ENCODE measurements around the gene CNTN5. TPM values are rescaled to one million over a fixed set of nuclear protein-coding genes. Genes with fewer than 3 reads are reported as not detected.

The CNTN5 gene
- total RNA-seq, 2 donors from 2014 or later: 1.4 to 3.3 TPM

DNA sequence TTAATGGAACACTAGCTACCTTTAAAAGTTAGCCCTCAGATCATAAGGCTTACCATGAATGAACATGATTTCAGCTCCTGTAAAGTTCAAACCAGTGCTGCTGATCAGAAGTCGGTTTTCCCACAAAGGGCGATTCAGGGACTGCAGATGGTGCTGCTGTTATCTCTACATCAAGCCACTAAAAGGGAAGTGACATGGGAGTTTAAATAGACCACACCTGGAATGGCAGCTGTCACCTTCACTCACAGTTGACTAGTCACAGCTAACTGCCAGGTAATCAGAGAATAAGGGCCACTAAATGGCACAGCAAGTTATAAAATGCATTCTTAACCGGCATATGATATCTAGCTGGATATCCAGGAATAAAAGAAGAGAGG lies 1085.2 kb downstream of the CNTN5 start:
- Histone ChIP-seq H3K4me1 (ENCODE audit: control insufficient read depth, insufficient read depth, low read length) (no peaks in the 10 kb centered on the region), H3K9me3 (ENCODE audit: control insufficient read depth, low read length) (no peaks in the 10 kb centered on the region), H3K9ac (ENCODE audit: extremely low read depth, low read length, poor library complexity, severe bottlenecking) (no peak overlapping the region), H3K4me3 (ENCODE audit: low read length) (no peak overlapping the region), H3K36me3 (ENCODE audit: control insufficient read depth, insufficient read depth, low read length) (no peaks in the 10 kb centered on the region), H3K27ac (ENCODE audit: low read depth, low read length) (no peak overlapping the region), H3K27me3 (ENCODE audit: control insufficient read depth, insufficient read depth, low read length, poor library complexity, severe bottlenecking) (no peaks in the 10 kb centered on the region)
- 65 to 67% methylated on average over 2 to 3 of the region's 3 CpGs for WGBS, 2 experiments (ENCODE audit: insufficient coverage in 1 of 2, insufficient read length in 1 of 2)
- TF ChIP-seq, protein P1, sequence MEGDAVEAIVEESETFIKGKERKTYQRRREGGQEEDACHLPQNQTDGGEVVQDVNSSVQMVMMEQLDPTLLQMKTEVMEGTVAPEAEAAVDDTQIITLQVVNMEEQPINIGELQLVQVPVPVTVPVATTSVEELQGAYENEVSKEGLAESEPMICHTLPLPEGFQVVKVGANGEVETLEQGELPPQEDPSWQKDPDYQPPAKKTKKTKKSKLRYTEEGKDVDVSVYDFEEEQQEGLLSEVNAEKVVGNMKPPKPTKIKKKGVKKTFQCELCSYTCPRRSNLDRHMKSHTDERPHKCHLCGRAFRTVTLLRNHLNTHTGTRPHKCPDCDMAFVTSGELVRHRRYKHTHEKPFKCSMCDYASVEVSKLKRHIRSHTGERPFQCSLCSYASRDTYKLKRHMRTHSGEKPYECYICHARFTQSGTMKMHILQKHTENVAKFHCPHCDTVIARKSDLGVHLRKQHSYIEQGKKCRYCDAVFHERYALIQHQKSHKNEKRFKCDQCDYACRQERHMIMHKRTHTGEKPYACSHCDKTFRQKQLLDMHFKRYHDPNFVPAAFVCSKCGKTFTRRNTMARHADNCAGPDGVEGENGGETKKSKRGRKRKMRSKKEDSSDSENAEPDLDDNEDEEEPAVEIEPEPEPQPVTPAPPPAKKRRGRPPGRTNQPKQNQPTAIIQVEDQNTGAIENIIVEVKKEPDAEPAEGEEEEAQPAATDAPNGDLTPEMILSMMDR (conservative IDR thresholded peaks at IDR 0.05): no peak
- Mint-ChIP-seq H3K27me3 (ENCODE audit: insufficient read depth) (no peaks in the 10 kb centered on the region), H3K9me3 (no peaks in the 10 kb centered on the region), H3K4me3 (no peak overlapping the region), H3K27ac (no peak overlapping the region), H3K4me1 (peaks cover 11% of the 10 kb centered on the region), H3K36me3 (ENCODE audit: low read depth) (no peaks in the 10 kb centered on the region)
- peak; percentile 61 for DNase-seq

- Mint-ChIP-seq H3K4me3 (no peak overlapping the region), H3K36me3 (ENCODE audit: low read depth) (no peaks in the 10 kb centered on the region), H3K4me1 (peaks cover 7% of the 10 kb centered on the region), H3K27ac (no peak overlapping the region), H3K9me3 (no peaks in the 10 kb centered on the region), H3K27me3 (ENCODE audit: insufficient read depth) (no peaks in the 10 kb centered on the region)
- Histone ChIP-seq H3K9me3 (ENCODE audit: control insufficient read depth, low read length) (no peaks in the 10 kb centered on the region), H3K9ac (ENCODE audit: extremely low read depth, low read length, poor library complexity, severe bottlenecking) (no peak overlapping the region), H3K4me1 (ENCODE audit: control insufficient read depth, insufficient read depth, low read length) (no peaks in the 10 kb centered on the region), H3K36me3 (ENCODE audit: control insufficient read depth, insufficient read depth, low read length) (no peaks in the 10 kb centered on the region), H3K27me3 (ENCODE audit: control insufficient read depth, insufficient read depth, low read length, poor library complexity, severe bottlenecking) (no peaks in the 10 kb centered on the region), H3K4me3 (ENCODE audit: low read length) (no peak overlapping the region), H3K27ac (ENCODE audit: low read depth, low read length) (no peak overlapping the region)
- TF ChIP-seq, protein P1 (conservative IDR thresholded peaks at IDR 0.05): no peak
- DNase-seq: no peak
- WGBS, 2 experiments (ENCODE audit: insufficient coverage in 1 of 2, insufficient read length in 1 of 2): 79% methylated on average over 1 of the region's 1 CpG; no CpG with 5 or more reads in 1 of the 2 experiments
These were observed 1098.4 kb downstream of the CNTN5 start for GRCh38 chr11:100119176-100119575.

GRCh38 chr11:100133114-100133513 lies 1112.4 kb downstream of the CNTN5 start:
- Mint-ChIP-seq H3K4me1 (no peaks in the 10 kb centered on the region), H3K27ac (no peak overlapping the region), H3K9me3 (no peaks in the 10 kb centered on the region), H3K36me3 (ENCODE audit: low read depth) (no peaks in the 10 kb centered on the region), H3K27me3 (ENCODE audit: insufficient read depth) (peaks cover 2% of the 10 kb centered on the region), H3K4me3 (no peak overlapping the region)
- 83% methylated on average over 2 of the region's 2 CpGs; no CpG with 5 or more reads in 1 of the 2 experiments for WGBS, 2 experiments (ENCODE audit: insufficient coverage in 1 of 2, insufficient read length in 1 of 2)
- Histone ChIP-seq H3K4me3 (ENCODE audit: low read length) (no peak overlapping the region), H3K27ac (ENCODE audit: low read depth, low read length) (no peak overlapping the region), H3K9ac (ENCODE audit: extremely low read depth, low read length, poor library complexity, severe bottlenecking) (no peak overlapping the region), H3K4me1 (ENCODE audit: control insufficient read depth, insufficient read depth, low read length) (no peaks in the 10 kb centered on the region), H3K36me3 (ENCODE audit: control insufficient read depth, insufficient read depth, low read length) (no peaks in the 10 kb centered on the region), H3K9me3 (ENCODE audit: control insufficient read depth, low read length) (no peaks in the 10 kb centered on the region), H3K27me3 (ENCODE audit: control insufficient read depth, insufficient read depth, low read length, poor library complexity, severe bottlenecking) (peaks cover 10% of the 10 kb centered on the region)
- TF ChIP-seq, protein P1 (conservative IDR thresholded peaks at IDR 0.05): no peak
- DNase-seq: no peak
